Tibial artery (tissue), 4 donors: ENCODE results near the gene RPH3AL.

Source experiments
- DNase-seq, 2 donors: peaks; one replicate each; pipeline ENCODE4 v3.0.0-alpha.2; 2019
- H3K27ac ChIP-seq, 2 donors: fragments of 200-600 bp; sonication (generic) in 1 of 2; 1 replicate in 1 of 2; 2 replicates in 1 of 2; pipeline ENCODE4 v1.5.1; 2018 to 2019; ENCODE audit warnings: mild to moderate bottlenecking in 1 of 2
- H3K27me3 ChIP-seq, 2 donors: fragments of 200-600 bp; sonication (generic) in 1 of 2; one replicate each; pipeline versions ENCODE4 v1.5.1 to v1.6.0; 2016 to 2019
- H3K36me3 ChIP-seq, 3 donors: fragments of 200-600 bp; sonication (generic) in 2 of 3; one replicate each; pipeline ENCODE4 v1.5.1; 2016 to 2019; ENCODE audit warnings: mild to moderate bottlenecking in 2 of 3
- H3K4me1 ChIP-seq, 4 donors: fragments of 200-600 bp; sonication (generic) in 2 of 4; 1 replicate in 3 of 4; 2 replicates in 1 of 4; pipeline ENCODE4 v1.5.1; 2016 to 2019
- H3K4me3 ChIP-seq, 2 donors: fragments of 200-600 bp; sonication (generic) in 1 of 2; 1 replicate in 1 of 2; 2 replicates in 1 of 2; pipeline ENCODE4 v1.5.1; 2018 to 2019; ENCODE audit warnings: mild to moderate bottlenecking in 2 of 2
- H3K9me3 ChIP-seq, 3 donors: fragments of 200-600 bp; sonication (generic) in 1 of 3; one replicate each; pipeline ENCODE4 v1.5.1; 2016 to 2019
- CTCF ChIP-seq, 2 experiments: fragments of 200-600 bp in 1 of 2; fragments of 450-650 bp in 1 of 2; IDR thresholded peaks; one replicate each; pipeline ENCODE4 v1.5.1; 2017 to 2019; ENCODE audit warnings: antibody characterized with exemption in 2 of 2, mild to moderate bottlenecking in 1 of 2, moderate library complexity in 1 of 2
- intact Hi-C: fragments of 100-400 bp; cut with DNase I; formaldehyde crosslinking; loops from one replicate; pipeline ENCODE4 v1.15.0; 2023; ENCODE audit warnings: low total_unique reads

RPH3AL gene

GRCh38 chr17:282000-282911 lies 70.4 kb downstream of the RPH3AL start:
- Histone ChIP-seq H3K27me3 (peaks cover 0 to 12% of the 10 kb centered on the region in 2 donors), H3K9me3 (no peaks in the 10 kb centered on the region), H3K36me3 (no peaks in the 10 kb centered on the region), H3K27ac (no peak overlapping the region), H3K4me1 (no peaks in the 10 kb centered on the region), H3K4me3 (no peak overlapping the region)
- DNase-seq = peak in 1 of 2 donors; percentile 35
- no peak for TF ChIP-seq CTCF (IDR thresholded peaks at IDR 0.05)
- intact Hi-C loops = no loop called here

DNA sequence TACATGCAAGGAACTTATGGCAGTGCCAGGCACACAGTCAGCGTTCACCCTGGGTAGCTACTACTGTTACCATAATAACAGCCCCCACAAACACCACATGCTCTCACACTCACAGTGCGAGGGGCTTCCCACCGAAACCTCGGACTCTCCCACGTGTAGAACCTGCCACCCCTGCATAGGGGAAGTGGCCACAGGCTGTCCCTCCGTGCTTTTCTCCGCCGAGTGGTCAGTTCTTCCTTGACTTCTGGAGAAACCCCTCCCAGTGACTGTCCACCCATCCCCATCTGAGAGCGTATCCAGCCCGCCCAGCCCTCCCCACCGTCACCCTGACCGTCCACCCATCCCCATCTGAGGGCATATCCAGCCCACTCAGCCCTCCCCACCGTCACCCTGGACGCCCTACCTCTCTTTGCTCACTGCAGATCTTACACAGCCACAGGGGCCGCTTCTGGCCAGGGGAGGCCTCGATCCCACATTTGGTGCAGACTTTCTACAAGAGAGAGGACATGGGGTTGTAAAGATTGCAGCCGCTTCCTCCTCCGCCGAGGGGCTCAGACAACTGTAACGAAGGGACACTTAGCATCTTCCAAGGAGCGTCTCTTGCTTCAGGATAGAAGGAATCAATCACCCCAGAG lies 71.1 kb downstream of the RPH3AL start:
- Histone ChIP-seq H3K27ac (no peak overlapping the region), H3K4me3 (no peak overlapping the region), H3K27me3 (peaks cover 0 to 12% of the 10 kb centered on the region in 2 donors), H3K36me3 (no peaks in the 10 kb centered on the region), H3K9me3 (no peaks in the 10 kb centered on the region), H3K4me1 (no peaks in the 10 kb centered on the region)
- TF ChIP-seq CTCF (IDR thresholded peaks at IDR 0.05) = no peak
- intact Hi-C loops = no loop called here
- DNase-seq = peak in 1 of 2 donors; percentile 33

DNA sequence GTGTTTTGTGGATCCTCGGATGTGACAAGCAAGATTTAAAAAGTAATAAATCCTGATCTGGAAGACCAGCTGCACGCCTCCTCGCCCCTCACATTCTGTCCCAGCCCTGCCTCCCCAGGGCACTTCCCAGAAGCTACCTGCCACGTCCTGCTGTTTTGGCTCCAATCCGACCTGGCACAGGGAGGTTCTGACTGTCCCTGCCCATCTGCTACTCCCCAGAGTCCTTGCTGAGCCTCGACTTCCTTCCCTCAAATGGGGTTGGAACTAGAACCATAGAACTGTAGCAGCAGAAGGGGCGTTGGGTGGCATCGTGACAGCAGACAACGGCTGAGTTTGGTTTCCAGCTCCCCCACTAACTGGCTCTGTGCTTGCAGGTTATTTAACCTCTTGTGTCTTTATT lies 71.7 kb downstream of the RPH3AL start:
- Histone ChIP-seq H3K4me3 (no peak overlapping the region), H3K9me3 (no peaks in the 10 kb centered on the region), H3K27ac (no peak overlapping the region), H3K27me3 (peaks cover 0 to 12% of the 10 kb centered on the region in 2 donors), H3K36me3 (no peaks in the 10 kb centered on the region), H3K4me1 (no peaks in the 10 kb centered on the region)
- TF ChIP-seq CTCF (IDR thresholded peaks at IDR 0.05) = no peak
- DNase-seq = peak in 1 of 2 donors; percentile 33
- intact Hi-C loops = no loop called here

DNA sequence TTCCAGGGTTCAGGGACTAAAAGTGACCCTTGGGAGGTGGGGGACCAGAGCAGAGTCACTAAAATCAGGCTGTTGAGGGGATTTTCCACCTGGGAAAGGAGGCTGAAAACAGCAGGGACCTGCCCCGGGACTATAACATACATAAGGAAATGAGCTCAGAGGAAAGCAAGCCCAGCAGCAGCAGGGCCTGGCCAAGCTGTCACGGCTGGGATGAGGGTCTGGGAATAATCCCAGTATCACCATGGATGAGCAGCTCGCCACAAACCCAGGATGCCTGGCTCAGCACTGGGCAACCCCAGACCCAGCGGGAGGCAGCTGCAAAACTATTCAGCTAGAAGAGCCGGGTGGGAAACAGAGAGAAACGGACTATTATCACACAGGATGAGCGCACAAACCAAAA lies 72.4 kb downstream of the RPH3AL start:
- intact Hi-C loops = no loop called here
- peaks cover 0 to 12% of the 10 kb centered on the region in 2 donors for H3K27me3 ChIP-seq
- no peaks in the 10 kb centered on the region for H3K9me3 ChIP-seq
- peak in 1 of 2 donors; percentile 7 for DNase-seq
- H3K4me1 ChIP-seq = no peaks in the 10 kb centered on the region
- no peak for TF ChIP-seq CTCF (IDR thresholded peaks at IDR 0.05)
- no peak overlapping the region for H3K27ac ChIP-seq
- H3K4me3 ChIP-seq = no peak overlapping the region
- H3K36me3 ChIP-seq = no peaks in the 10 kb centered on the region

DNA sequence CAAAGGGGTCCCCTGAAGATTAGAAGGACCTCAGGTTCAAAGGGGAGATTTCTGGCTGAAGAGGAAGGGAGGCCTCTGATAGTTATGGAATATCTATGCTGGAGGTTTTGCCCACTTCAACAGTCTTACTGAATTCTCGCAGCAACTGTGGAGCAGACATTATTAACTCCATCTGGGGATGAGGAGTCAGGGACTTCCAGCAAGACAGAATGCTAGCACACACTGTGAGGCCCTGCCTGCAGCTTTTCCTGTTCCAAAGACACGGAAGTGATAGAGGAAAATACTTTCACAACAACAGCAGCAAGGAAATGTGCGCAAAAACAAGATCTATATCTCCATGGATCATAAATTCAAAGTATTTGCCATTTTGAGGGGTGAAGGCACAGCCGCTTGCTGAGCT lies 72.8 kb downstream of the RPH3AL start:
- intact Hi-C loops = no loop called here

More for the DNA sequence above, 72.8 kb downstream of the RPH3AL start:
- Histone ChIP-seq H3K27ac (no peak overlapping the region), H3K4me1 (no peaks in the 10 kb centered on the region), H3K9me3 (no peaks in the 10 kb centered on the region), H3K36me3 (no peaks in the 10 kb centered on the region), H3K4me3 (no peak overlapping the region), H3K27me3 (peaks cover 0 to 11% of the 10 kb centered on the region in 2 donors)
- no peak for TF ChIP-seq CTCF (IDR thresholded peaks at IDR 0.05)
- no peak for DNase-seq
